ENCODE data around the gene CNOT8.

CNOT8 gene

GRCh38 chr5:154849791-154850201 lies 8.6 kb upstream of the CNOT8 start:
- TF ChIP-seq GATA2 (IDR thresholded peaks at IDR 0.05; ENCODE audit: low read depth, low read length) (no peak), GATA3 (IDR thresholded peaks at IDR 0.05; ENCODE audit: low read depth, low read length) (no peak)

- TF ChIP-seq GATA2 (IDR thresholded peaks at IDR 0.05; ENCODE audit: low read depth, low read length) (no peak), GATA3 (IDR thresholded peaks at IDR 0.05; ENCODE audit: low read depth, low read length) (no peak)
Measured at GRCh38 chr5:154850255-154851062, 8.0 kb upstream of the CNOT8 start, which contains the start of gene FAXDC2. Gene FAXDC2 (minus strand): TSS chr5:154850603. CDS start chr5:154838178, 12,425 bp downstream.

- TF ChIP-seq GATA3 (IDR thresholded peaks at IDR 0.05; ENCODE audit: low read depth, low read length) (no peak), GATA2 (IDR thresholded peaks at IDR 0.05; ENCODE audit: low read depth, low read length) (no peak)
Measured at GRCh38 chr5:154851351-154851750, 7.1 kb upstream of the CNOT8 start.

- TF ChIP-seq GATA2 (IDR thresholded peaks at IDR 0.05; ENCODE audit: low read depth, low read length) (no peak), GATA3 (IDR thresholded peaks at IDR 0.05; ENCODE audit: low read depth, low read length) (no peak)
Measured at GRCh38 chr5:154857530-154858296, 714 bp upstream of the CNOT8 start.

GRCh38 chr5:154858972-154859871 lies 795 bp downstream of the CNOT8 start:
- TF ChIP-seq GATA3 (IDR thresholded peaks at IDR 0.05; ENCODE audit: low read depth, low read length) = no peak
- TF ChIP-seq GATA2 (IDR thresholded peaks at IDR 0.05; ENCODE audit: low read depth, low read length) = no peak

DNA sequence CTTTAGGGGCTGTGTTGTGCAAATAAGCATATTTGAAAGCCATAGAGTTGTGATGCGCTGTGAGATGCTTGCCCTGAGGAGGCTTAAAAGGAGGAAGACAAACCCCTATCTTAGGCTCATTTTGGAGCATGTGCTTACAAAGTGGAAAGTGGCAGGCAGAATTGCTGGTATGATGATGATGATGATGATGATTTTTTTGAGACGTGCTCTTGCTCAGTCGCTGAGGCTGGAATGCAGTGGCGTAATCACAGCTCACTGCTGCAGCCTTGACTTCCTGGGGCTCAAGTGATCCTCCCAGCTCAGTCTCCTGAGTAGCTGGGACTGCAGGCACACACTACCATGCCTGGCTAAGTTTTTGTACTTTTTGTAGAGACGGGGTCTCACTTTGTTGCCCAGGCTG lies 1.7 kb downstream of the CNOT8 start:
- TF ChIP-seq GATA2 (IDR thresholded peaks at IDR 0.05; ENCODE audit: low read depth, low read length) = no peak
- TF ChIP-seq GATA3 (IDR thresholded peaks at IDR 0.05; ENCODE audit: low read depth, low read length) = no peak

DNA sequence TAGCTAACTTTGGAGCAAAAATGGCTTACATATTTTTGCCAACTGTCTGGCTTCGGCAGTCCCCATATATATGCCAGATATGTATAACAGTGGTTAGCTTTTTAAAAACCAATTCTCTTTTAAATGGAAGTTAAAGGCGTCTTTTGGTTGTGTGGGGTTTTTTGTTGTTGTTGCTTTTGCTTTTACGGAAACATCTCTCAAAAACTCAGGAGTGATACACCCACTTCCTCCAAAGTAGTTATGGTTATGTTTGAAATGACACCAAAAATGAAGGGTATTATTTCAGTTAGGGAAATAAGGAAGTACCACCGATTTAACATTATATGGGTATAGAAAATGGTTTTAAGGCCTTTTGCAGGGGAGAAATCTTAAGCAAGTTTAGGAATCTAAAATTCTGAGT lies 2.3 kb downstream of the CNOT8 start:
- TF ChIP-seq GATA3 (IDR thresholded peaks at IDR 0.05; ENCODE audit: low read depth, low read length) = no peak
- TF ChIP-seq GATA2 (IDR thresholded peaks at IDR 0.05; ENCODE audit: low read depth, low read length) = no peak

GRCh38 chr5:154861946-154862345 lies 3.5 kb downstream of the CNOT8 start:
- no peak for TF ChIP-seq GATA2 (IDR thresholded peaks at IDR 0.05; ENCODE audit: low read depth, low read length)
- TF ChIP-seq GATA3 (IDR thresholded peaks at IDR 0.05; ENCODE audit: low read depth, low read length) = no peak

GRCh38 chr5:154862766-154863165 lies 4.3 kb downstream of the CNOT8 start:
- TF ChIP-seq GATA2 (IDR thresholded peaks at IDR 0.05; ENCODE audit: low read depth, low read length) = no peak
- no peak for TF ChIP-seq GATA3 (IDR thresholded peaks at IDR 0.05; ENCODE audit: low read depth, low read length)

DNA sequence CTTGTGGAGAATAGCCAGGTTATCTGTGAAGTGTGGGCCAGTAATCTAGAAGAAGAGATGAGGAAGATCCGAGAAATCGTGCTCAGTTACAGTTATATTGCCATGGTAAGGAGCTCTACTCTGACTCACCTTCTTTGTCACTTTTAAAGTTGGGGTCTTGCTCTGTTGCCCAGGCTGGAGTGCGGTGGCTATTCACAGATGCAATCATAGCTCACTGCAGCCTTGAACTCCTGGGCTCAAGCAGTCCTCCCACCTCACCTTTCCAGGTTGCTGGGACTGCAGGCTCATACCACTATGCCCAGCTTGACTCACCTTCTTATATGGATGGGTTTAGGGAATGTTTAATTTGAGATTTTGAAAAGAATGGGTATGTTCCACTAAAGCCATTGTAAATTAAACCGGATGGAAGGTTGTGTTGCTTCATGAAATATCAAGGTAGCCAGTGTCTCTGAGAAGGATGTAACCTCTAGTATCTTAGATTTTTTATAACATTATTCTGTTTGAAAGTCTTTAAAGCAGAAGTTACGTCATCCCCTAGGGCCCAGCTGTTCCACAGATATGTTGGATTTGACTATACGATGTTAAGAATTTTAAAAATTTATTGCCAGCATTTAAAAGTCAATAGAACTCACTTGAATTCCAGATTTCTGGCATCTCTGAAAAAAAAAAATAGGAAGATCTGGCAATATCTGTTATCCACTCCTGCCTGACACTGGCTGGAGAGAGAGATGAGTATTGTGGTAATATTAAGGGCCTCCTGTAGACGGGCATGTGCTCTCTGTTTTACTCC lies 5.1 kb downstream of the CNOT8 start:
- TF ChIP-seq GATA3 (IDR thresholded peaks at IDR 0.05; ENCODE audit: low read depth, low read length) (no peak), GATA2 (IDR thresholded peaks at IDR 0.05; ENCODE audit: low read depth, low read length) (no peak)

DNA sequence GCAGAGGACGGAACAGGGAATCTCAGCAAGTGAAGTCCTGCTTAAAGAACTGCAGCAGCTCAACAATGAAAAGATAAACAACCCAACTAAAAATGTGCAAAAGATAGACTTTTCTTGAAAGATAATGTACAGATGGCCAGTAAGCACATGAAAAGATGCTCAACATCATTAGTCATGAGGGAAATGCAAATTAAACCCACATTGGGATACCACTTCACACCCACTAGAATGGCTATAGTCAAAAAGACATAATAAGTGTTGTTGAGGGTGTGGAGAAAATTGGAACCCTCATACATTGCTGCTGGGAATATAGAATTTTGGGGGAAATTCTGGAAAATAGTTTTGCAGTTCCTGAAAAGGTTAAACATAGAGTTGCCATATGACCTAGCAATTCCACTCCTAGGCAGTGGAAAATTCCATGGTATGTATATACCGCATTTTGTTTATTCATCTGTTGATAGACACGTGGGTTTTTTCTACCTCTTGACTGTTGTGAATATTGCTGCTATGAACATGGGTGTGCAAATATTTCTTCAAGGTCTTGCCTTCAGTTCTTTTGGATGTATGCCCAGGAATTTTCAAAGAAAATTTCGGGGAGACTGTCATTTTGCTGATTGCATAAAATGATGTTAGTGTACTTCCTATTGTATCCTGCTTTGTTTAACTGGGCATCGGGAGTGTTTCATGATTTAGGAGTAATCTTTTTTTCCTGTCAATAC lies 7.2 kb downstream of the CNOT8 start:
- no peak for TF ChIP-seq GATA2 (IDR thresholded peaks at IDR 0.05; ENCODE audit: low read depth, low read length)
- TF ChIP-seq GATA3 (IDR thresholded peaks at IDR 0.05; ENCODE audit: low read depth, low read length) = no peak

DNA sequence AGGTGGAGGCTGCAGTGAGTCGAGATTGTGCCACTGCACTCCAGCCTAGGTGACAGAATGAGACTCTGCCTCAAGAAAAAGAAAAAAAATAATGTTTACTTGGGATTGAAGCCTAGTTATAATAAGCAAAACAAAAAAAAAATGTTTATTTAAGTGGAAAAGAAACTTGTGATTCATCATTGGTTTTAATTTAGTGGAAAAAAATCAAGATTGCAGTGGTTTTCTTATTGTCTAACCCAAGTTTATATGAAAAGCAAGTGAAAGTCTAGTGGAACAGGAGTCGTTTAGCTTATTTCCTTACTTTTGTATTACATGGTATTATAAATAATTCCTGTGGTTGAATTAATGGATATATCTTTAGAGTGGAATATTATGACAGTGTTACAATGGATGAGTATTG lies 8.4 kb downstream of the CNOT8 start:
- TF ChIP-seq GATA2 (IDR thresholded peaks at IDR 0.05; ENCODE audit: low read depth, low read length) = no peak
- no peak for TF ChIP-seq GATA3 (IDR thresholded peaks at IDR 0.05; ENCODE audit: low read depth, low read length)

DNA sequence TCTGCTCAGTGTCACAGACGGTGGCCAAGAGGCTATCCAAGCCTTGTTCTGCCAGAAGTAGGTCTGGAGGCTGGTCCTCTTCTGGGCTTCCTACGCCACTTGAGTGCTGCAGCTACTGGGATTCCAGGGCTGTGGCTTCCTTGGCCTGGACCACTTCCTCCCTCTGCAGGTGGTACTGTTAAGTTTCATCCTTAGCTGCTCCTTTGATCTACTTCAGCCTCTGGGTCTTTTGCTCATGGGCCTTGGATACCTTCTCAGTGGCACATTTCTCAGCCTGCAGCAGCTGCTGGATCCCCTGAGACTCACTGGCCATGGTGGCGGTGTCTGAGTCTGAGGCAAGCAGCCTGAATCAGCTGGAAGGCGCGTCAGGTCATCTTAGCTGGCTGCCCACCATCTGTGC lies 10.3 kb downstream of the CNOT8 start:
- TF ChIP-seq GATA2 (IDR thresholded peaks at IDR 0.05; ENCODE audit: low read depth, low read length) = no peak
- TF ChIP-seq GATA3 (IDR thresholded peaks at IDR 0.05; ENCODE audit: low read depth, low read length) = no peak

Data from SH-SY5Y (cell line).